AML-193 (cell line): ENCODE measurements around the gene NUDT4B.
"Not testable (repeated sequence)": the region's sequence is repeated elsewhere in the genome, so short reads cannot be mapped to it uniquely, and the experiment has no call there.

ENCODE experiments used
- DNase-seq, 2 experiments: peaks; one replicate each; lab custom pipeline; 2025; lab: John Stamatoyannopoulos, UW

Gene NUDT4B

DNA sequence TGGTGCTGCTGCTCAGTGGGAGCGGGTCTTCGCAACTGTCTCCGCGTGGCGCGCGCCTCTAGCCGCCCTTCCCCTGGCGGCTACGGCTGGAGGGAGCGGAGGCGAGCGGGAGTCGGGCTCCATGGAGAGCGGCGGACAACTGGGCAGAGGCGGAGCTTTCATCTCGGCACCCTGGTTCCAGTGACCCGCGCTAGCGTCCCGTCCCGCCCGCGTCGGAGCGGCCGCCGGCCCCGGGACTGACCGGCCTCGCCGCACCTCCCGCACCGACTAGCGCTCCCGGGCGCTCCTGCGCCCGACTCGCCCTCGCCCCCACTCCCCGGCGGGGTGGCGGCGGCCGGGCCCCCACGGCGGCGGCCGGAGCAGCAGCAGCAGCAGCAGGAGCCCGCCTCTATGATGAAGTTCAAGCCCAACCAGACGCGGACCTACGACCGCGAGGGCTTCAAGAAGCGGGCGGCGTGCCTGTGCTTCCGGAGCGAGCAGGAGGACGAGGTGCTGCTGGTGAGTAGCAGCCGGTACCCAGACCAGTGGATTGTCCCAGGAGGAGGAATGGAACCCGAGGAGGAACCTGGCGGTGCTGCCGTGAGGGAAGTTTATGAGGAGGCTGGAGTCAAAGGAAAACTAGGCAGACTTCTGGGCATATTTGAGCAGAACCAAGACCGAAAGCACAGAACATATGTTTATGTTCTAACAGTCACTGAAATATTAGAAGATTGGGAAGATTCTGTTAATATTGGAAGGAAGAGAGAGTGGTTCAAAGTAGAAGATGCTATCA, at the start of gene NUDT4B:
TSS of gene NUDT4B (plus strand) at position 212 of the 772 bp plus-strand sequence. CDS start at position 391, 179 bp downstream.
- not testable (repeated sequence) for DNase-seq

DNA sequence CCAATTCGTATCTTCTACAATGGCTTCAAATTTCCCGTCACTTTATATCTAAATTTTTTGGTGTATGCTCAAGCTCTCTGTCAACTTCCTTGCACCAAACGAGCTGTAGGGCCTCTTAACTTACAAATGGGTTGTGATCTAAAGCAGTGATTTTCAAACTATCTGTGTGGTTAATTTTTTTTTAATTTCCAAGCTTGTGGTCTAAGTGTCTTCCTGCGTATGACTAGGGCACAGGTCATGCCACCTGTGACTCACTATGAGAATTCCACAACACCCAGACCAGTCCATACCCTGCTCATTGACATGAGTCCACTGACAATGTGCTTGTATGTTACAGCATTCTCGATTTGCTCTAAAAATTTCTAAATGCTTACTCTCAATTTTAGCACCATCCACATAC, 49.2 kb upstream of the NUDT4B start:
- not testable (repeated sequence) for DNase-seq

- not testable (repeated sequence) for DNase-seq
Measured at GRCh38 chr1:148702242-148702641, 46.3 kb upstream of the NUDT4B start.

DNA sequence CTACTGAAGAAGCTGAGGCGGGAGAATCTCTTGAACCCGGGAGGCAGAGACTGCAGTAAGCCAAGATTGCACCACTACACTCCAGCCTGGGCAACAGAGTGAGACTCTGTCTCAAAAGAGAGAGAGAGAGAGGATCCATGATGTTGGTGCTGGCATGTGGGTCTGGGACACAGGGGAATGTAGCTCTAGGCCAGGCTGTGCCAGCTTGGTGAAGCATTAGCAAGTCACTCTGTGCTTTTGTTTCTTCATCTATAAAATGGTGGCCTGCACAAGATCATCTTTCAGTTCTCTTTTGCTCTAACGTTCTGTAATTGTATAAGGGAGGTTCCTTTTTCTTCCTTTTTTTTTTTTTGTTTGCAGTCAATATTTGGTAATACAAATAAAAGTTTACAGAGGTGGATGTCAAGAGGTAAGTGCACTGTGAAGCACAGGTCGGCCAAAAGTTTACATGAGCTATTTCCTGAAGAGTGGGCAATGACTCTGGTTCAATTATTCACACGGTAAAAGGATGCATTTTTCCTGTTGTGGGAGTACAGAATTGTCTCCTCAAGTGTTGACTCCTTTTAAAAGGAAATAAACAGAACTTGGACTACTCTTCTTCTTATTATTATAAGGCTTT, 44.5 kb upstream of the NUDT4B start:
- DNase-seq: not testable (repeated sequence)

DNA sequence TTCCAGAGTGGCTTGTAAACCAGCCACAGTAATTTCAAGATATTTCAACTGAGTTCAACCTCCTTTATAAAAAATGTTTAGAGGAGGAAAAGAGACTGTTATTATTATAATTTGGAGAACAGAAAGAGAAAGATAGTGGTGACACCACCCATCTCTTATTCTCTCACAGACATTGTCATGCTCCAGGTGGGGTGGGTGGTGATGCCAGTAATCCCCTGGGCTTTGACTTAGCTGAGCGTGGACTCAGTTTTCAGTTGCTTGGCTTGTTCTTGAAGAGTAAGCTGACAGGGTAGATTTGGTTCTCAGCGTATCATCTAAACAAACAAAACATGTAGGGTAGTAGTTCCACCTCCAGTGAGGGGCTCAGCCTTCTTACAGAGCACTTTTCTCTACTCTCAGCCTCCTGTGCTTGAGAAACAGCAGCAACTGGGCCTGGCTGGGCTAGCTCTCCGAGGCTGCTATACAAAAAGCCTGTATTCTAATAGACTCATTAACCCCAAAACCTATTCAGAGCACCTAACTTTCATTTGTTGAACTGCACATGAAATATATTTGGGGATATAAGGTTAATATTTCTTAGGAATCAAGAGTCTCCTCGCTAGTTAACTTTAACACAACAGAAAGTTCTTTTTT, 43.1 kb upstream of the NUDT4B start:
- not testable (repeated sequence) for DNase-seq

DNA sequence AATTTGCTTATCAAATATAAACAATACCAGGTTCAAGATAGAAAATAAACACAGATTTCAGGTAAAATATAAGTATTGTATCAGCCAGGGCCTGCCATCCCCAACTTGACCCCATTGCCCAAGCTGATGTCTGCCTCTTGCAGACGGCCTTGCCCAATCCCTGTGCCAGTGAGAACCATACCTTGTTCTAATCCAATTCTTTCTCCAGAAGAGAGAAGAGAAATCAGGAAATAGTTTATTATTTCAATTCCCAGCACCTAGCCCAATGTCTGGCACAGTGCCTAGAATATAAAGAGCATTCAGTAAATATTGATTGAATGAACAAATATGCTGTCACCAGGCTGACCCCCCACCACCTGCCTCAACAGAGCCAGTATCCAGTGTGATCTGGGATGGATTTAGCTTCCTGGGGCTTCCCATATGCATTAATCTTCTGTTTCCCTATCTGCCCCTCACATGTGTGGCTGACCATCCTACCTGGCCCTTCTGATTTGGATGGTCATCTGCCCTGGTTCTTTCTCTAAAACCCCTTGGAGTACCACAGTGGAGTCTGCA, 39.7 kb upstream of the NUDT4B start:
- DNase-seq: not testable (repeated sequence)

DNA sequence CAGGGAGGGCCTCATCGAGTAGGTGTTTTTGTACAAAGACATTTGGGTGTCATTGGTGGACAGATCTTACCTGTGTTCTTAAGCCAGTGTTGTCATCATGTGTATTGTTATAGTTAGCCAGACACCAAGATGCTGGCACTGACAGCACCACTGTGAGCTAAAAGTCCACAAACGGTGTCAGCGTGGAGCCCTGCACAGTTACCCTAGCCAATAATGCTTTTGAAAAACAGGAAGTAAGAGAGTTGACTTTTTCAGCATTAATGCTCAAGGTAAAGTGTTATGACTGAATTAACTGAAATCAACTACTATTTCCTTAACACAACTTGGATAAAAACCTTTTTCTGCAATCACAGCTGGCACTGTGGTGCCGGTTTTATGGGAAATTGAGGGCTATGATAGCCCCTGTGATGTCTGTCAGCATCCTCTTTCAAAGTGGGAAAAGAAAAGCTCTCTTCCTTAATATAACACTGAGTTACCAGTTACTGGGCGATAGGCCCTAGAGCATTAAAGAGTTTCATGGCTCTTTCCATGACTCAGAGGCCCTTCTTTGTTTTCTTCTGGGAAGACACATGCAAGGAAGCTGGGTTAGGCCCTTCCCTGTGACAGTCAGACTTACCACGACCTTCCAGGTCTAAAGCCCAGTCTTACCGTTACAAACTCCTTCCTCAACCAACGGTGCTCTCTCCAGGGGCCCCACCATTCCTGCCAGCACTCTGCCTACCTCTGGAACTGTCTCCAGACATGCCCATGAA, 37.6 kb upstream of the NUDT4B start:
- DNase-seq: not testable (repeated sequence)

DNA sequence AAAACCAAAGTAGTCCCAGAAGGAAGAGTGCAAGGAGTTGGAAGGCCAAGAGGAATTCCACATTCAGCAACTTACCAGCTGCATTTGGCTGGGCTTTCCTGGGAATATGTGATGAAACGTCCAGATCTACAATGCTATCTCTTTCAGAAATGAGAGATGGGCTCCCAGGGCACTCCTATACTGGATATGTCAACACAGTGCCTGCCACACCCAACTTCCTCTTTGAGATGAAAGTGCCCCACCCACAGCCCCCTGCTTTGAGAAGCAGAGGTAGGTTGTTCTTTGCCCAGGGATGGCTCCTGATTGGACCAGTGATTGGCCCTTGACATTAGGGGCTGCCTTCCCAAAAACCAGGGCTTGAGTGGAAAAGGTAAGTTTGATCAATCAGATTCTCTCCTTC, 36.2 kb upstream of the NUDT4B start:
- not testable (repeated sequence) for DNase-seq

DNA sequence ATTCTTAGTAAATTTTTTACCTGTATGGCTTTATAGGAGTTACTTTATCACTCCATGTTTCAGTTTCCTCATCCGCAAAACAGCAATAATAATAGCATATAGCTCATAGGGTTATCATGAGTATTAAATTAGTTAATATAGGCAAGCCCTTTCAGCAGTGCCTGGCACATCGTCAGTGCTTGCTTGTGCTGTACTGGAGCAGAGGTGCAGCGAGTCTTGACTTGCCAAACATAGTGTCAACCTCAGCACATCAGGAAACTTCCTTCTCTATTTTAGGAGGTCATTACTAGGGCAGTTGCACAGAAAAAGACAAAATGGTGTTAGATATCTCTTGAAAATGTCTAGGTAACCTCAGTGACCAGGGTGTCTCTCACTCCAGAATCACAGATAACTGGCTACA, 33.1 kb upstream of the NUDT4B start:
- not testable (repeated sequence) for DNase-seq

GRCh38 chr1:148716966-148717520, 31.5 kb upstream of the NUDT4B start:
- not testable (repeated sequence) for DNase-seq

DNA sequence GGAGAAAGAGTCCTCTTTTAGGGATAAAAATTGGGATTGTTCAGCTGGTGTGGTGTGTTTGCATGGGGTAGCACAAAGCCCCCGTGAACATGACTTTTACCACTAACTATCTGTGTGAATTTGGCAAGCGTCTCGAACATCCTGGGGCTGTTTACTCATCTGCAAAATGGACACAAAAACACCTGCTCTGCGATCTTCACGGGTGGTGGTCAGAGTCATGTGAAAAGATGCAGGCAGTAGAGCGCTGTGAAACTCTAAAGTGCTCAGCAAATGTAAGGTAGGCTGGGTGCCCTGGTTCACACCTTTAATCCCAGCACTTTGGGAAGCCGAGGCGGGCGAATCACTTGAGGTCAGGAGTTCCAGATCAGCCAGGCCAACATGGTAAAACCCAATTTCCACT, 27.7 kb upstream of the NUDT4B start:
- not testable (repeated sequence) for DNase-seq

DNA sequence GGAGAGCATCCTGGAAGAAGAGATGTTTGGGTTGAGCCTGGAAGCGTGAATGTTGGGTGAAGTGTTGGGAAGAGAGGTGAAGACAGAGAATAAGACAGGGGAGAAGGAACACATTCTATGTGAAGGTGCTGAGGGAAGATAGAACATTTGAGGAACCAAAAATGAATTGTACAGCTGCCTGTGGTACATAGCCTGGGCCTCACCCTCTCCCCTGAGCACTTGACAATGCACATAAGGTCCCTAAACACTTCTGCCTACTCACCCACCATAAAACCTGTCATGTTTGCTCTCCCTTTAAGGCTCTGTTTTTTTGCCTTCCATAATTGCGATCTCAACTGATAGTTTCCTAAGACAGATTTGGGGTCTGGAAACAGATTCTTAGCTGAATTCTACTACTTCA, 25.8 kb upstream of the NUDT4B start:
- DNase-seq: not testable (repeated sequence)

DNA sequence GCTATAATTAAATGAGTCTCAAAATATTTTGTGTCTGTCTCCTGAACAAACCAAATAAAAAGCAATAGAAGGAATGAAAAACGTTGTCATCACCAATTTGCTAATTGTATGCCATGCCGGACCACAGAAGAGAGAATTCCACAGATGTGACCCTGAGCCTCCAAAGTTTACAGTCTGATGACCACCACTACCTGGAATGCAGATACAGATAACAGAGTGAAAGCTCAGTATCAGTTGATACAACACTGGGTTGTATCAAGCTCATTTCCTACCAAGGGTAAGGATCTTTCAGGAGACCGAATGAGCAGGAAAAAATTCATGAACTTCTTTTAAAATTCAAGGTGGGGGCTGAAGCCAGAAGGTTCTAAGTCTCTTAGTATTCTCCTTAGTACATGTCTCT, 25.1 kb upstream of the NUDT4B start:
- not testable (repeated sequence) for DNase-seq

GRCh38 chr1:148724872-148725271, 23.7 kb upstream of the NUDT4B start:
- not testable (repeated sequence) for DNase-seq

DNA sequence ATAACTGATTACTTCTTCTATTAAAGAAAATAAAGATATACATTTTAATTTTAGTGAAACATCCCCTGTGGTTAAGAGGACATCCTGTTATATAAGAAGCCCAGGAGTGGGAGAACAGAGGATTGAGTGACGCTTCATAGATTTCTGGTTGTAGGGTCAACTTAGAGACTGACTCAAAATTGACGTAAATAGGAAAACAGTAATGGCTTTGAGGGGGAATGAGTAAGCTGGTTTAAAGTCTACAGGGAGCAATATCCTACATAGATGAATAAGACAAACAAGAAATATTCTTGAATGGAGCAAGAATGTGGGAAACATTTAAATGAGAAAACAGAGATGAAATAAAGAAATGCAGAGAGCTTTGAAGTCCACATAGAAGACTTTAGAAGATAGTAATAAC, 20.7 kb upstream of the NUDT4B start:
- DNase-seq: not testable (repeated sequence)

GRCh38 chr1:148729128-148729527, 19.4 kb upstream of the NUDT4B start:
- DNase-seq: not testable (repeated sequence)

GRCh38 chr1:148729541-148729940, 19.0 kb upstream of the NUDT4B start:
- DNase-seq: not testable (repeated sequence)

GRCh38 chr1:148732277-148732676, 16.3 kb upstream of the NUDT4B start:
- DNase-seq: not testable (repeated sequence)

GRCh38 chr1:148733585-148734310, 14.8 kb upstream of the NUDT4B start:
- DNase-seq: not testable (repeated sequence)

DNA sequence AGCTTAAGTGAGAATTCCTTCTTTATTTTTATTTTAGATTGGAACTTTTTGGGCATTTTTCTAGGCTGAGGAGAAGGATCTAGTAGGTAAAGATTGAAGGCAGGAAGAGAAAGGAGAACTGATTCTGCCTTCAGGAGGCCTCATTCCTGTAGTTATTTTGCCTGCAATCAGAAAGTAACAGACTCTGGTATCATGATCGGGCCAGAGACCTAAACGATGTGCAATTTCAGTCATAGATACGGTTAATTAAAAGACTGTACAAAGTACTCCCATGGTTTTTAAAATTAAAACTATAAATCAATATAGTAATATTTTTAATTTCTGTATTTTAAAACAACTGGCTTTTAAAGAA, 14.3 kb upstream of the NUDT4B start:
- DNase-seq: not testable (repeated sequence)

GRCh38 chr1:148735538-148735937, 13.0 kb upstream of the NUDT4B start:
- not testable (repeated sequence) for DNase-seq
